ENCODE measurements around the gene PSME3. TPM values are rescaled to one million over a fixed set of nuclear protein-coding genes. Genes with fewer than 3 reads are reported as not detected.

The PSME3 gene
- total and polyA plus RNA-seq, 2 of the 13 experiments (the other 11 are each of a cell fraction or from before 2014, with no cell fraction given) = 66.3 to 135 TPM

- TF ChIP-seq ZNF781 (CRISPR knock-in tag; IDR thresholded peaks at IDR 0.05; ENCODE audit: borderline replicate concordance, not compliant biosample characterization) = no peak
- no peak for TF ChIP-seq ZNF678 (CRISPR knock-in tag; IDR thresholded peaks at IDR 0.05)
- TF ChIP-seq ZNF260 (CRISPR knock-in tag; IDR thresholded peaks at IDR 0.05; ENCODE audit: borderline replicate concordance, low read depth) = no peak
- no peak for TF ChIP-seq BRCA1 (CRISPR knock-in tag; IDR thresholded peaks at IDR 0.05)
- no peak for TF ChIP-seq NFE2L1 (CRISPR knock-in tag; IDR thresholded peaks at IDR 0.05; ENCODE audit: borderline replicate concordance)
- TF ChIP-seq PITX1 (CRISPR knock-in tag; IDR thresholded peaks at IDR 0.05) = no peak
- TF ChIP-seq ZNF143 (CRISPR knock-in tag; IDR thresholded peaks at IDR 0.05) = no peak
- no peak for TF ChIP-seq ZBTB44 (CRISPR knock-in tag; IDR thresholded peaks at IDR 0.05)
- TF ChIP-seq MATR3 (CRISPR knock-in tag; IDR thresholded peaks at IDR 0.05) = no peak
- TF ChIP-seq ZC3H4 (CRISPR knock-in tag; IDR thresholded peaks at IDR 0.05; ENCODE audit: borderline replicate concordance) = no peak
- TF ChIP-seq ZSCAN25 (CRISPR knock-in tag; IDR thresholded peaks at IDR 0.05) = peak; percentile 81; the same call in 1 of the 2 replicates
- no peak for TF ChIP-seq ETV5 (CRISPR knock-in tag; IDR thresholded peaks at IDR 0.05; ENCODE audit: borderline replicate concordance)
- TF ChIP-seq MYPOP (CRISPR knock-in tag; IDR thresholded peaks at IDR 0.05) = 0 out of 2 replicates have a peak, but pooled peaks have one; percentile 46
- no peak for TF ChIP-seq HNRNPH1 (optimal IDR thresholded peaks at IDR 0.05; ENCODE audit: low read depth, low read length)
- TF ChIP-seq BHLHE40 (IDR thresholded peaks at IDR 0.05; ENCODE audit: low read length) = no peak
- peak; percentile 35; the same call in 1 of the 2 replicates for TF ChIP-seq HMG20A (CRISPR knock-in tag; IDR thresholded peaks at IDR 0.05; ENCODE audit: borderline replicate concordance)
- peak; percentile 77 for TF ChIP-seq MED1 (CRISPR knock-in tag; IDR thresholded peaks at IDR 0.05)
- peak; percentile 53; the same call in 1 of the 2 replicates for TF ChIP-seq SOX5 (CRISPR knock-in tag; IDR thresholded peaks at IDR 0.05; ENCODE audit: borderline replicate concordance)
- TF ChIP-seq GLI4 (CRISPR knock-in tag; IDR thresholded peaks at IDR 0.05; ENCODE audit: borderline replicate concordance) = no peak; the same call in 1 of the 2 replicates
- no peak for TF ChIP-seq TRIM24 (CRISPR knock-in tag; IDR thresholded peaks at IDR 0.05)
- TF ChIP-seq TBP (CRISPR knock-in tag; IDR thresholded peaks at IDR 0.05) = no peak
- no peak for TF ChIP-seq SCMH1 (CRISPR knock-in tag; IDR thresholded peaks at IDR 0.05; ENCODE audit: borderline replicate concordance)
- no peak for TF ChIP-seq ZNF577 (CRISPR knock-in tag; IDR thresholded peaks at IDR 0.05; ENCODE audit: borderline replicate concordance, low read depth)
- TF ChIP-seq AKNA (CRISPR knock-in tag; IDR thresholded peaks at IDR 0.05; ENCODE audit: borderline replicate concordance) = no peak
- no peak for TF ChIP-seq ZSCAN30 (CRISPR knock-in tag; IDR thresholded peaks at IDR 0.05)
These were observed 58.4 kb downstream of the PSME3 start (continued) for GRCh38 chr17:42891539-42892152.

Measured in HepG2 (cell line).